GM21723 (cell line): ENCODE measurements around the gene PEAK3.

ENCODE experiments used
- ATAC-seq: cut with Tn5 transposase; IDR thresholded peaks from one replicate; pipeline ENCODE4 v1.9.1; 2021; ENCODE audit warnings: mild to moderate bottlenecking, moderate library complexity; ENCODE audit not compliant: unreplicated experiment

PEAK3 gene

DNA sequence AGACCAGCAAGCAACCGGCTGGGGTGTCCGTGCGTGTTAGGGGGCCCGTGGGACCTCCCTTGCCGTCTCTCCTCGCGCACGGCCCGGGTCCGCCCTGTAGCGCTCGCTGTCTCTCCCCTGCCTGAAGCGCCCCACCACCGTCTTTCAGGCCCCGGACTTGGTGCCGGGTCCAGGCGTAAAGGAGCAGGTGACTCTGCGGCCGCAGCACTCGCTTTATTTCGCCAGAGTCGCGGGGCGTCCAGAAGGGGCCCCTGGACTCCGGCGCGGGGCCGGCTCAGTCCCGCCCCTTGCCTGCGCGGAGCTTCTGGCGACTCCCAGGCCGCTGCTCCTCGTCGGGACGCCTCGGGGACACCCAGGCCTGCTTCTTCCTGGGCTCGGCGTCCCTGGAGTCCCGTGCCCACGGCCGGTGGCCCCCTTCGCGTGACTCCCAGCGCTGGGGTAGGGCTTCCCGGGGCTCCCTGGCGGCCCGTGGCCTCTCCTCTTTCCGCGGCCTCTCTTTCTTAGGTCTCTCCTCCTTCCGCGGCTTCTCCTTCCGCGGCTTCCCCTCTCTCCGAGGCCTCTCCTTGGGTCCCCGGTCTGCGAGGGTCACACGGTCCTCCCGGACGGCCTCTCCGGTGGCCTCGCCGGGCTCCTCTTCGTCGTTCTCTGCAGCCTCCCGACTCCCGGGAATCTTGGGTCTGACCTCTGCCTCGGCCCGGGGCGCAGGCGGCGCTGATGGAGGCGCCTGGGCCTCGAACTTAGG, 29.7 kb downstream of the PEAK3 start:
- no peak for ATAC-seq

- ATAC-seq, result no peak
Measured at GRCh38 chr19:2251106-2252054, 30.6 kb downstream of the PEAK3 start.

DNA sequence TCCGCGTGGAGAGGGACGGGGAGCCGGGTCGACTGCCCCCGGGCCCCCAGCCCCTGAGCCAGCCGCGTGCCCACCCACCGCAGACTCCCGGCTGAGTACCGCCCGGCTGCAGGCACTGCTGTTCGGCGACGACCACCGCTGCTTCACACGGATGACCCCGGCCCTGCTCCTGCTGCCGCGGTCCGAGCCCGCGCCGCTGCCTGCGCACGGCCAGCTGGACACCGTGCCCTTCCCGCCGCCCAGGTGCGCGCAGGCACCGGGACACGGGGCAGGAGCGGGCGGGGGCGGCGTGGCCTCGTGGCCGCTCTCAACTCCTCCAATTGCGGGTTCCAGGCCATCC, 31.2 kb downstream of the PEAK3 start:
- no peak for ATAC-seq

GRCh38 chr19:2249880-2250765, 31.9 kb downstream of the PEAK3 start:
- ATAC-seq, result no peak

DNA sequence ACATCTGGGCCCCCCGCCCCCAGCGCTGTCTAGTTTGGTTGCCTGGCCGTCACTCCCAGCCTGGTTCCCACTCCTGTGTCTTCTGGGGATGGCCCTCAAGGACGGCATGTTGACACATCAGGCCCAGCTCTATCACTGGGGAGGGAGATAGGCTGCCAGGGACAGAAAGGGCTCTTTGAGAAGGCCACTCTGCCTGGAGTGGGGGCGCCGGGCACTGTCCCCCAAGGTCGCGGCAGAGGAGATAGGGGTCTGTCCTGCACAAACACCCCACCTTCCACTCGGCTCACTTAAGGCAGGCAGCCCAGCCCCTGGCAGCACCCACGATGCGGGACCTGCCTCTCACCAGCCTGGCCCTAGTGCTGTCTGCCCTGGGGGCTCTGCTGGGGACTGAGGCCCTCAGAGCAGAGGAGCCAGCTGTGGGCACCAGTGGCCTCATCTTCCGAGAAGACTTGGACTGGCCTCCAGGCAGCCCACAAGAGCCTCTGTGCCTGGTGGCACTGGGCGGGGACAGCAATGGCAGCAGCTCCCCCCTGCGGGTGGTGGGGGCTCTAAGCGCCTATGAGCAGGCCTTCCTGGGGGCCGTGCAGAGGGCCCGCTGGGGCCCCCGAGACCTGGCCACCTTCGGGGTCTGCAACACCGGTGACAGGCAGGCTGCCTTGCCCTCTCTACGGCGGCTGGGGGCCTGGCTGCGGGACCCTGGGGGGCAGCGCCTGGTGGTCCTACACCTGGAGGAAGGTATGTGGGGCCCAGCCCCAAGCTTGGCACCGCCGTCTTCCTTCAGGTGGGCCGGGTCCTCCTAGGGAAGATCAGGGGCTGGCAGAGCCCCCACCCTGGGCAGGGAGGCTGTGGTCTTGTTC, 32.7 kb downstream of the PEAK3 start, which contains the start of gene AMH:
Gene AMH (plus strand): TSS at position 314 of the 857 bp plus-strand sequence. CDS start 10 bp downstream, at position 324.
- no peak for ATAC-seq

- ATAC-seq, result no peak
Measured at GRCh38 chr19:2248136-2249009, 33.6 kb downstream of the PEAK3 start.

DNA sequence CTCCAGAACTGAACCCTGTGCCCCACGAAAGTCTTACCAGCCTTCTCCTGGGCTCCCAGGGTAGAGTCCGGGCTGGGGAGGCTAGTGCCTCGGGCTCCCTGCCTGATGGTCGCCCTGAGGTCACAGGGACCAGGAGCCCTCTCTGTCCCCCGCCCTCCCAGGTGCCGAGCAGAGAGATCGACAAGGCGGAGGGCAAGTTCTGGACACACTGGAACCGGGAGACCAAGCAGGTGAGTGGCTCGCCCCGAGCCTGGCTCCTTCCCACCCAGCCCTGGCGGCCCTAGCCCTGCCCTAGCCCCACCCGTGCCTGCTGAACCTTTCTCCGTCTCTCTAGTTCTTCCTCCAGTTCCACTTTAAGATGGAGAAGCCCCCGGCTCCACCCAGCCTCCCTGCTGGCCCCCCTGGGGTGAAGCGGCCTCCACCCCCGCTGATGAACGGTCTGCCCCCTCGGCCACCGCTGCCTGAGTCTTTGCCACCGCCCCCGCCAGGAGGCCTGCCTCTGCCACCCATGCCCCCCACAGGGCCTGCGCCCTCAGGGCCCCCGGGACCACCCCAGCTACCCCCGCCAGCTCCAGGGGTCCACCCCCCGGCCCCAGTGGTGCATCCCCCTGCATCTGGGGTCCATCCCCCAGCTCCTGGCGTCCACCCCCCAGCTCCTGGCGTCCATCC, 34.4 kb downstream of the PEAK3 start:
- ATAC-seq, result no peak

- no peak for ATAC-seq
Measured at GRCh38 chr19:2246801-2247361, 35.1 kb downstream of the PEAK3 start.

DNA sequence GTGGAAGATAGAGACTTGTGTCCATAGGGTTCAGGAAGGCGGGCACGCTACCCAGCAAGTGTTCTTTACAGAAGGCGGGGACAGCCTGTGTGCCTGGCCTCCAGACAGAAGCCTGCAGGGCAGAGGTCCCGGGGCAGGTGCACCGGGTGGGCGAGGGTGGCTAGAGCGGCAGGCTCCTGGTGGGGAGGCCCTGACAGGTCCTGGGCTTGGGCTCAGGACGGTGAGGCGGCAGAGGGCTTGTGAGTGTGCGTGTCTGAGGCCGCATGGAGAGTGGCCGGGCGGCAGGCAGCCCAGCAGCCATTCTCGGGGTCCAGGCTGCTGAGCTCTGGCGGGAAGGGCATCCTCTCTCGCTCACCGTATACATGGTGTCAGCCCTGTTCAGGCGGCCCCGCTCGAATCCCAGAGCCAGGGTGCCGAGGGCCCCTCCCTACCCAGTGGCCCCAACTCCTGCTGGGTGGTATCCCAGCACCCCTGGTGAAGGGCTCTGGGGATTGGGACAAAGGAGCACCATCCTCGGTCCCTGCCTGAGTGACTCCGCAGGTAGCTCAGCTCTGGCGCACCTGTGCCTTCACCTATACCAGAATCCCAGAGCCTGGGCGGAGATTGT, 35.9 kb downstream of the PEAK3 start:
- no peak for ATAC-seq

DNA sequence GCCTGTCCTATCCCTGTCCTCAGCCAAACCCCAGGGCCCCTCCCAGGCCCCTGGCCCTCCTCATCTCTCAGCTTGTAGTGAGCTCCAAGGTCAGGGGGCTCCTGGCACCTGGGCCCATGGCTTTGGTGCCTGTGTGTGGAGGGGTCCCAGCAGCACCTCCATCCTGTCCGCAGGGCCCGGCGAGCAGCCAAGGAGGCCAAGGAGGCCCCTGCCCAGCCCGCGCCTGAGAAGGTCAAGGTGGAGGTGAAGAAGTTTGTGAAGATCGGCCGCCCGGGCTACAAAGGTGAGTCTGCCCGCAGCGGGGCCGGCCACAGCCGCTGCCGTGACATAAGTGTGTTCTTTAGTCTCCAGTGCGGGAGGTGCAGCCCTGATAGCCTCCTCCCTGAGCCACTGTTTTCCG, 36.7 kb downstream of the PEAK3 start:
- ATAC-seq, result no peak

DNA sequence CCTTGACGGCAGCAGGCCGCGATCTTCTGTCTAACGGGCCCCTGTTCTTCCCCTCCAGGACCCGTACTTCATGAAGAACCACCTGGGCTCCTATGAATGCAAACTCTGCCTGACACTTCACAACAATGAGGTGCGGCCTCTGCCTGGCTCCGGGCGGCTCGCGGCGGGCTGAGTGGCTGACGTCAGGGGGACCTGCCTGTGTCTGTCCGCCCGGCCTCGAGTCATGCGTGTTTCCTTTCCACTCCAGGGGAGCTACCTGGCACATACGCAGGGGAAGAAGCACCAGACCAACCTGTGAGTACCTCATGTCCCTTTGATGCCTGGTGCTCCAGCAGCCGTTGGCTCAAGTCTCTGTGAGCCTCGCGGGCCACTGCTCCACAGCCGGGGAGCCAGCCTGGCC, 37.5 kb downstream of the PEAK3 start:
- no peak for ATAC-seq

DNA sequence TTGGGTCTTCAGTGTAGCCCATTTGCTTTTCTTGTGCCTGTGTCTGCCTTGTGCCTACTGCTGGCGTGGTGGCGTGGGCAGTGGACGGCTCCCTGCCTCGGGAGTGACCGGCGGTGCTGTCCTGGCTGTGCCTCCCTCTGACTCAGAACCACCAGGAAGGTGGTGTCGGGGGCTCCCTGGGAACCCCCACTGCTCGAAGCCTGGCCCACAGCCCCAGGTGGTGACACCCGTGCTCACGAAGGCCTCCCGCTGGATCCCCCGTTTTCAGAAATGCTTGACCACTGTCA, 37.9 kb downstream of the PEAK3 start:
- ATAC-seq, result no peak

- ATAC-seq, result no peak
Measured at GRCh38 chr19:2243274-2244124, 38.5 kb downstream of the PEAK3 start.

GRCh38 chr19:2242816-2243215, 39.2 kb downstream of the PEAK3 start:
- ATAC-seq, result no peak

DNA sequence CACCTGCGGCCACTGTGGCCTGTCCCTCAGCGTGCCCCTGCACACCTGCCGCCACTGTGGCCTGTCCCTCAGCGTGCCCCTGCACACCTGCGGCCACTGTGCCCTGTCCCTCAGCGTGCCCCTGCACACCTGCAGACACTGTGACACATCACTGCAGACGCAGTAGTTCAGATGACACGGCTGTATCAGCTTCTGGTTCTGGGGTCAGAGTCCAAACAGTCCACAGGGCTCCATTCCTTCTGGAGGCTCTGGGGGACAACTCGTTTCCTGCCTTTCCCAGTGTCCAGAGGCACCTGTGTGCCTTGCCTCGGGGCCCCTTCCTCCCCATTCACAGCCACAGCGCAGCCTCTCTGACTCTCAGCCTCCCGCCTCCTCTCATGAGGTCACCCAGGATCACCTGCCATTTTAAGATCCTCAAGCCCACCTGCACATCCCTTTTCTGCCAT, 39.9 kb downstream of the PEAK3 start:
- ATAC-seq, result no peak

- no peak for ATAC-seq
Measured at GRCh38 chr19:2240881-2241760, 40.9 kb downstream of the PEAK3 start.
